GM18951 (cell line): ENCODE results near the gene LPIN2.

Experiments used
- POLR2A ChIP-seq: IDR thresholded peaks from 4 replicates; pipeline ENCODE4 v1.6.1; 2011; ENCODE audit warnings: mild to moderate bottlenecking; ENCODE audit not compliant: insufficient read length, insufficient read depth; ENCODE audit errors: extremely low read depth
- in situ Hi-C: fragments of 300-500 bp; cut with MboI; formaldehyde crosslinking; loops from one replicate; pipeline ENCODE4 v1.12.0; 2022; ENCODE audit warnings: low sequenced_read_pairs, mixed read lengths, inconsistent platforms; ENCODE audit not compliant: unreplicated experiment

Gene LPIN2

GRCh38 chr18:2990956-2991640, 21.8 kb downstream of the LPIN2 start:
- in situ Hi-C loops = no loop called here
- no peak for TF ChIP-seq POLR2A

- in situ Hi-C loops = loop anchor here (10.0 kb wide), 2 partner anchors 53 to 257 kb away; partner anchors contain the start of gene MYL12A
- TF ChIP-seq POLR2A = no peak
Observed at GRCh38 chr18:2987876-2988790, 24.8 kb downstream of the LPIN2 start.

GRCh38 chr18:2986150-2986865, 26.6 kb downstream of the LPIN2 start:
- no peak for TF ChIP-seq POLR2A
- in situ Hi-C loops = loop anchor here (10.0 kb wide), 2 partner anchors 52 to 258 kb away; partner anchors contain the start of gene MYL12A

GRCh38 chr18:2985628-2986027, 27.3 kb downstream of the LPIN2 start:
- in situ Hi-C loops = loop anchor here (10.0 kb wide), 2 partner anchors 51 to 259 kb away; partner anchors contain the start of gene MYL12A
- no peak for TF ChIP-seq POLR2A

GRCh38 chr18:2984703-2985261, 28.2 kb downstream of the LPIN2 start:
- in situ Hi-C loops = loop anchor here (10.0 kb wide), 2 partner anchors 50 to 260 kb away; partner anchors contain the start of gene MYL12A

GRCh38 chr18:2984091-2984490, 28.9 kb downstream of the LPIN2 start:
- TF ChIP-seq POLR2A = no peak
- in situ Hi-C loops = loop anchor here (10.0 kb wide), 2 partner anchors 49 to 261 kb away; partner anchors contain the start of gene MYL12A

More at GRCh38 chr18:2984703-2985261, 28.2 kb downstream of the LPIN2 start:
- TF ChIP-seq POLR2A = no peak

- in situ Hi-C loops = loop anchor here (10.0 kb wide), 2 partner anchors 48 to 262 kb away; partner anchors contain the start of gene MYL12A
- no peak for TF ChIP-seq POLR2A
Observed at GRCh38 chr18:2983296-2983695, 29.6 kb downstream of the LPIN2 start.

- in situ Hi-C loops = loop anchor here (10.0 kb wide), 2 partner anchors 48 to 262 kb away; partner anchors contain the start of gene MYL12A
- TF ChIP-seq POLR2A = no peak
Observed at GRCh38 chr18:2982452-2983269, 30.3 kb downstream of the LPIN2 start.

- no peak for TF ChIP-seq POLR2A
- in situ Hi-C loops = loop anchor here (10.0 kb wide), 2 partner anchors 47 to 263 kb away; partner anchors contain the start of gene MYL12A
Observed at GRCh38 chr18:2982022-2982421, 30.9 kb downstream of the LPIN2 start.

- in situ Hi-C loops = loop anchor here (10.0 kb wide), 2 partner anchors 46 to 264 kb away; partner anchors contain the start of gene MYL12A
- TF ChIP-seq POLR2A = no peak
Observed at GRCh38 chr18:2981212-2981728, 31.7 kb downstream of the LPIN2 start.
